ENCODE results near the gene MPZL2. TPM values are rescaled to one million over a fixed set of nuclear protein-coding genes. Genes with fewer than 3 reads are reported as not detected.

The MPZL2 gene
- total and polyA plus RNA-seq, 2 of the 13 experiments (the other 11 are each of a cell fraction or from before 2014, with no cell fraction given): 27.9 to 53.7 TPM

- 98% methylated on average over 10 of the region's 11 CpGs for WGBS (ENCODE audit: low lambda C conversion rate)
- ATAC-seq: no peak
- CTCF ChIA-PET (ENCODE audit: low intra/inter-chr PET ratio, low total read pairs): no interaction called here
Observed at GRCh38 chr11:118216621-118217481, 47.2 kb downstream of the MPZL2 start.

More at GRCh38 chr11:118216621-118217481, 47.2 kb downstream of the MPZL2 start:
- H3K79me2 ChIP-seq (ENCODE audit: insufficient read depth, low read length): no peaks in the 10 kb centered on the region
- TF ChIP-seq ZNF740 (CRISPR knock-in tag; IDR thresholded peaks at IDR 0.05): no peak
- no peak for TF ChIP-seq CEBPB (IDR thresholded peaks at IDR 0.05; ENCODE audit: borderline replicate concordance, low read depth, low read length)
- no peak for TF ChIP-seq MED13 (CRISPR knock-in tag; IDR thresholded peaks at IDR 0.05)
- TF ChIP-seq IKZF5 (CRISPR knock-in tag; IDR thresholded peaks at IDR 0.05): no peak
- TF ChIP-seq ZNF564 (CRISPR knock-in tag; IDR thresholded peaks at IDR 0.05): no peak
- no peak for TF ChIP-seq ZBTB38 (CRISPR knock-in tag; IDR thresholded peaks at IDR 0.05)
- TF ChIP-seq ZNF552 (CRISPR knock-in tag; IDR thresholded peaks at IDR 0.05; ENCODE audit: borderline replicate concordance): no peak
- TF ChIP-seq CCAR2 (optimal IDR thresholded peaks at IDR 0.05; ENCODE audit: low read depth, low read length): no peak
- no peak for TF ChIP-seq ZNF296 (CRISPR knock-in tag; conservative IDR thresholded peaks at IDR 0.05)
- no peak for TF ChIP-seq ZNF30 (CRISPR knock-in tag; IDR thresholded peaks at IDR 0.05)
- no peak for TF ChIP-seq ZNF652 (CRISPR knock-in tag; IDR thresholded peaks at IDR 0.05; ENCODE audit: borderline replicate concordance, low read depth)
- TF ChIP-seq TRIM24 (CRISPR knock-in tag; IDR thresholded peaks at IDR 0.05): no peak
- no peak for TF ChIP-seq ZNF24 (IDR thresholded peaks at IDR 0.05)
- H4K20me1 ChIP-seq (ENCODE audit: insufficient read depth, low read length): no peaks in the 10 kb centered on the region
- no peak overlapping the region for H3K9ac ChIP-seq (ENCODE audit: insufficient read depth, low read depth, low read length)
- H2AFZ ChIP-seq (ENCODE audit: low read length): no peak overlapping the region
- peaks cover 65% of the 10 kb centered on the region for H3K4me1 ChIP-seq (ENCODE audit: insufficient read depth, low read length)
- FAIRE-seq: no peak
- H3K36me3 ChIP-seq (replicated peaks in 1 of 2; ENCODE audit: control insufficient read depth in 1 of 2, insufficient read depth in 2 of 2, low read length in 2 of 2): no peaks in the 10 kb centered on the region
- POLR2A ChIA-PET: interaction anchor here (1.0 kb wide), 1 partner anchor 47 kb away, joined by 4 read pairs; the partner anchor contains the start of gene MPZL2
- no peaks in the 10 kb centered on the region for H3K9me3 ChIP-seq (ENCODE audit: low read length)
- H3K27ac ChIP-seq (ENCODE audit: extremely low read length, insufficient read depth, low read length): no peak overlapping the region
- H3K4me3 ChIP-seq (replicated peaks in 1 of 3; ENCODE audit: insufficient read depth in 1 of 3, low read depth in 2 of 3, low read length in 3 of 3): no peak overlapping the region
- DNase-seq (ENCODE audit: low spot score): no peak
- no TSS peak for BruUV-seq (replicated peaks)
- H3K27me3 ChIP-seq (ENCODE audit: control insufficient read depth in 1 of 2, insufficient read depth in 2 of 2, low read length in 2 of 2): no peaks in the 10 kb centered on the region
- intact Hi-C loops (cut with micrococcal nuclease; ENCODE audit: unreplicated experiment) (no loop called here), in situ Hi-C loops (cut with HindIII; ENCODE audit: extremely low pct_ligation_motif_present, low pct_unique_long_range_greater_than_20kb) (no loop called here)
- H3K4me2 ChIP-seq (ENCODE audit: low read depth, low read length): no peak overlapping the region
